Caco-2 (cell line): ENCODE results near the gene SCAMP3. TPM values are rescaled to one million over a fixed set of nuclear protein-coding genes. Genes with fewer than 3 reads are reported as not detected.

ENCODE experiments used
- BruUV-seq: library from RNA; stranded (reverse); fragments of 400-500 nt; replicated peaks from 2 replicates; lab custom pipeline; 2021; lab: Mats Ljungman, UMichigan
- CTCF ChIA-PET: fragments of 300-600 bp; sonication (Branson Sonifier 250); formaldehyde crosslinking; loops from one replicate; lab custom pipeline; 2022; ENCODE audit warnings: antibody characterized with exemption; lab: Charles Lee
- POLR2A ChIA-PET: fragments of 300-600 bp; sonication (Branson Sonifier 250); formaldehyde crosslinking; loops from one replicate; lab custom pipeline; 2022; ENCODE audit warnings: antibody characterized with exemption; lab: Charles Lee
- DNase-seq, 2 experiments: peaks; one replicate each; pipeline versions ENCODE4 v3.0.0 to v3.0.0-alpha.2; 2020 to 2022
- H3K27me3 ChIP-seq: replicated peaks from 2 replicates; pipeline ENCODE4 v1.6.0; 2011; ENCODE audit warnings: low read length; ENCODE audit not compliant: control insufficient read depth, insufficient read depth
- H3K36me3 ChIP-seq: 2 replicates; pipeline ENCODE4 v1.5.1; 2011; ENCODE audit warnings: low read length; ENCODE audit not compliant: control insufficient read depth, insufficient read depth
- H3K4me1 ChIP-seq: fragments of 250-450 bp; sonication (Bioruptor Pico); 2 replicates; pipeline ENCODE4 v1.5.1; 2020; ENCODE audit warnings: mild to moderate bottlenecking
- H3K4me3 ChIP-seq: 2 replicates; pipeline ENCODE4 v1.5.1; 2011; ENCODE audit warnings: low read depth, mild to moderate bottlenecking, control low read depth, low read length
- H3K9me3 ChIP-seq: fragments of 250-450 bp; sonication (Bioruptor Pico); 2 replicates; pipeline ENCODE4 v1.5.1; 2020; ENCODE audit warnings: mild to moderate bottlenecking, moderate library complexity
- H3K27ac Mint-ChIP-seq: one replicate; pipeline ENCODE4 v1.8.0; 2022; ENCODE audit warnings: mixed read lengths; ENCODE audit not compliant: unreplicated experiment
- H3K27me3 Mint-ChIP-seq: one replicate; pipeline ENCODE4 v1.8.0; 2022; ENCODE audit warnings: mixed read lengths; ENCODE audit not compliant: insufficient read depth, unreplicated experiment
- H3K36me3 Mint-ChIP-seq: one replicate; pipeline ENCODE4 v1.8.0; 2022; ENCODE audit warnings: mild to moderate bottlenecking, mixed read lengths; ENCODE audit not compliant: insufficient read depth, unreplicated experiment
- H3K4me1 Mint-ChIP-seq: one replicate; pipeline ENCODE4 v1.8.0; 2022; ENCODE audit warnings: low read depth, mixed read lengths; ENCODE audit not compliant: unreplicated experiment
- H3K4me3 Mint-ChIP-seq: one replicate; pipeline ENCODE4 v1.8.0; 2022; ENCODE audit warnings: mild to moderate bottlenecking, moderate library complexity, mixed read lengths; ENCODE audit not compliant: unreplicated experiment
- H3K9me3 Mint-ChIP-seq: one replicate; pipeline ENCODE4 v1.8.0; 2022; ENCODE audit warnings: mixed read lengths; ENCODE audit not compliant: unreplicated experiment
- CTCF ChIP-seq, 2 experiments: fragments of 200-600 bp in 1 of 2; IDR thresholded peaks; 1 replicate in 1 of 2; 2 replicates in 1 of 2; pipeline versions ENCODE4 v1.5.1 to v1.8.0; 2011 to 2022; ENCODE audit warnings: antibody characterized with exemption in 1 of 2, control low read depth in 1 of 2, inconsistent platforms in 1 of 2, low read depth in 1 of 2, low read length in 1 of 2, mild to moderate bottlenecking in 1 of 2, moderate library complexity in 1 of 2; ENCODE audit not compliant: insufficient read depth in 1 of 2, severe bottlenecking in 1 of 2, unreplicated experiment in 1 of 2
- intact Hi-C: fragments of 100-400 bp; cut with micrococcal nuclease; formaldehyde crosslinking; loops from one replicate; pipeline ENCODE4 v1.10.0; 2022; ENCODE audit not compliant: unreplicated experiment
- total RNA-seq: library from RNA; stranded (reverse); gene quantifications from 2 replicates; pipeline ENCODE4 v1.2.3, GENCODE V29; 2022

Gene SCAMP3
- total RNA-seq, 1 experiment from 2014 or later = 55.9 TPM

GRCh38 chr1:155295942-155296267, 33.7 kb upstream of the SCAMP3 start:
- Histone ChIP-seq H3K9me3 (no peaks in the 10 kb centered on the region), H3K4me3 (no peak overlapping the region), H3K36me3 (no peaks in the 10 kb centered on the region), H3K27me3 (no peaks in the 10 kb centered on the region), H3K4me1 (no peaks in the 10 kb centered on the region)
- POLR2A ChIA-PET = no interaction called here
- Mint-ChIP-seq H3K27ac (no peak overlapping the region), H3K4me3 (no peak overlapping the region), H3K36me3 (peaks cover 4% of the 10 kb centered on the region), H3K27me3 (no peaks in the 10 kb centered on the region), H3K9me3 (no peaks in the 10 kb centered on the region), H3K4me1 (no peaks in the 10 kb centered on the region)
- intact Hi-C loops = no loop called here
- BruUV-seq = no TSS peak
- TF ChIP-seq CTCF (IDR thresholded peaks at IDR 0.05; ENCODE audit: insufficient read depth in 1 of 2, low read depth in 1 of 2, low read length in 1 of 2, severe bottlenecking in 1 of 2, unreplicated experiment in 1 of 2) = no peak
- CTCF ChIA-PET = no interaction called here
- no peak for DNase-seq

GRCh38 chr1:155295183-155295941, 33.2 kb upstream of the SCAMP3 start:
- Mint-ChIP-seq H3K9me3 (no peaks in the 10 kb centered on the region), H3K4me1 (no peaks in the 10 kb centered on the region), H3K4me3 (no peak overlapping the region), H3K27me3 (no peaks in the 10 kb centered on the region), H3K27ac (no peak overlapping the region), H3K36me3 (peaks cover 4% of the 10 kb centered on the region)
- no peaks in the 10 kb centered on the region for H3K36me3 ChIP-seq
- no peak for TF ChIP-seq CTCF (IDR thresholded peaks at IDR 0.05; ENCODE audit: insufficient read depth in 1 of 2, low read depth in 1 of 2, low read length in 1 of 2, severe bottlenecking in 1 of 2, unreplicated experiment in 1 of 2)
- CTCF ChIA-PET = no interaction called here
- intact Hi-C loops = no loop called here
- H3K4me1 ChIP-seq = no peaks in the 10 kb centered on the region
- POLR2A ChIA-PET = no interaction called here
- H3K27me3 ChIP-seq = no peaks in the 10 kb centered on the region
- no peaks in the 10 kb centered on the region for H3K9me3 ChIP-seq
- no peak overlapping the region for H3K4me3 ChIP-seq
- no TSS peak for BruUV-seq
- DNase-seq = no peak

GRCh38 chr1:155294520-155295182, 32.5 kb upstream of the SCAMP3 start:
- no TSS peak for BruUV-seq
- H3K27ac Mint-ChIP-seq = no peak overlapping the region
- CTCF ChIA-PET = no interaction called here
- Histone ChIP-seq H3K4me1 (no peaks in the 10 kb centered on the region), H3K36me3 (no peaks in the 10 kb centered on the region), H3K27me3 (no peaks in the 10 kb centered on the region), H3K4me3 (no peak overlapping the region), H3K9me3 (no peaks in the 10 kb centered on the region)
- no peaks in the 10 kb centered on the region for H3K9me3 Mint-ChIP-seq
- POLR2A ChIA-PET = no interaction called here
- H3K27me3 Mint-ChIP-seq = no peaks in the 10 kb centered on the region
- no peak for TF ChIP-seq CTCF (IDR thresholded peaks at IDR 0.05; ENCODE audit: insufficient read depth in 1 of 2, low read depth in 1 of 2, low read length in 1 of 2, severe bottlenecking in 1 of 2, unreplicated experiment in 1 of 2)
- DNase-seq = no peak
- H3K36me3 Mint-ChIP-seq = peaks cover 4% of the 10 kb centered on the region
- no peak overlapping the region for H3K4me3 Mint-ChIP-seq
- intact Hi-C loops = no loop called here
- H3K4me1 Mint-ChIP-seq = no peaks in the 10 kb centered on the region
